Type B pancreatic cell (in vitro differentiated cells): ENCODE measurements around the gene OPA1. TPM values are rescaled to one million over a fixed set of nuclear protein-coding genes. Genes with fewer than 3 reads are reported as not detected.
A peak's percentile ranks its signal among the peaks of the same experiment; 100 is the strongest.

Experiments
- DNase-seq: peaks from one replicate; pipeline ENCODE4 v3.0.0; 2021; ENCODE audit warnings: mixed read lengths; ENCODE audit not compliant: unreplicated experiment; ENCODE audit errors: extremely low spot score
- H3K27ac Mint-ChIP-seq: 2 replicates; pipeline ENCODE4 v1.8.0; 2021; ENCODE audit warnings: mild to moderate bottlenecking, mixed read lengths
- H3K27me3 Mint-ChIP-seq: 2 replicates; pipeline ENCODE4 v1.8.0; 2021; ENCODE audit warnings: mixed read lengths
- H3K36me3 Mint-ChIP-seq: 2 replicates; pipeline ENCODE4 v1.8.0; 2021; ENCODE audit warnings: mixed read lengths
- H3K4me1 Mint-ChIP-seq: one replicate; pipeline ENCODE4 v1.8.0; 2021; ENCODE audit warnings: mixed read lengths; ENCODE audit not compliant: unreplicated experiment
- H3K4me3 Mint-ChIP-seq: 2 replicates; pipeline ENCODE4 v1.8.0; 2021; ENCODE audit warnings: mild to moderate bottlenecking, mixed read lengths
- H3K9me3 Mint-ChIP-seq: 2 replicates; pipeline ENCODE4 v1.8.0; 2021; ENCODE audit warnings: mixed read lengths
- total RNA-seq: library from RNA; stranded (reverse); gene quantifications from 2 replicates; pipeline ENCODE4 v1.2.1, GENCODE V29; 2021; ENCODE audit warnings: low replicate concordance
- TF ChIP-seq, protein P1 (sequence below): fragments of 200-600 bp; sonication (generic); conservative IDR thresholded peaks from 2 replicates; pipeline ENCODE4 v1.5.0; 2021; ENCODE audit warnings: antibody characterized with exemption, mild to moderate bottlenecking

The OPA1 gene
- total RNA-seq, 1 donor from 2014 or later = 57.7 TPM

DNA sequence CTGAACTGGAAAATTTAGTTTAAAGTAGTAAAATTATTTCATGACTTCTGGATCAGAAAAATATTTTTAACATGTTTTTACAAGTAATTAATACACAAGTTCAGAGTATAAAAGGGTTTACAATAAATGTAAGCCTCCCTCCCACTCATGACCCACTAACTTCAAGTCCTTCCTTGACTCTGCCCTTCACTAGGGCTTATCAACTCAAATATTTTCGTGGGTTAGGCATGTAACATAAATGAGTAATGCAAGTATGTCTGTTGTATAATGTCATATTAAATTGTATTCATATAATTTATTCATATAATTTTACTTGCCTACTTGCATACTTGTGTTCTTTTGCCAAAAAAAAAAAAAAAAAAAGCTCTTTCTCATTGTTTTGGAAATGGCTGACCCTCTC is 3.4 kb upstream of the OPA1 start:
- Mint-ChIP-seq H3K27me3 (no peaks in the 10 kb centered on the region), H3K9me3 (no peaks in the 10 kb centered on the region), H3K27ac (peak overlapping the region; percentile 30), H3K4me3 (no peak overlapping the region), H3K36me3 (no peaks in the 10 kb centered on the region), H3K4me1 (peaks cover 13% of the 10 kb centered on the region)
- TF ChIP-seq, protein P1, sequence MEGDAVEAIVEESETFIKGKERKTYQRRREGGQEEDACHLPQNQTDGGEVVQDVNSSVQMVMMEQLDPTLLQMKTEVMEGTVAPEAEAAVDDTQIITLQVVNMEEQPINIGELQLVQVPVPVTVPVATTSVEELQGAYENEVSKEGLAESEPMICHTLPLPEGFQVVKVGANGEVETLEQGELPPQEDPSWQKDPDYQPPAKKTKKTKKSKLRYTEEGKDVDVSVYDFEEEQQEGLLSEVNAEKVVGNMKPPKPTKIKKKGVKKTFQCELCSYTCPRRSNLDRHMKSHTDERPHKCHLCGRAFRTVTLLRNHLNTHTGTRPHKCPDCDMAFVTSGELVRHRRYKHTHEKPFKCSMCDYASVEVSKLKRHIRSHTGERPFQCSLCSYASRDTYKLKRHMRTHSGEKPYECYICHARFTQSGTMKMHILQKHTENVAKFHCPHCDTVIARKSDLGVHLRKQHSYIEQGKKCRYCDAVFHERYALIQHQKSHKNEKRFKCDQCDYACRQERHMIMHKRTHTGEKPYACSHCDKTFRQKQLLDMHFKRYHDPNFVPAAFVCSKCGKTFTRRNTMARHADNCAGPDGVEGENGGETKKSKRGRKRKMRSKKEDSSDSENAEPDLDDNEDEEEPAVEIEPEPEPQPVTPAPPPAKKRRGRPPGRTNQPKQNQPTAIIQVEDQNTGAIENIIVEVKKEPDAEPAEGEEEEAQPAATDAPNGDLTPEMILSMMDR = no peak
- DNase-seq = no peak

DNA sequence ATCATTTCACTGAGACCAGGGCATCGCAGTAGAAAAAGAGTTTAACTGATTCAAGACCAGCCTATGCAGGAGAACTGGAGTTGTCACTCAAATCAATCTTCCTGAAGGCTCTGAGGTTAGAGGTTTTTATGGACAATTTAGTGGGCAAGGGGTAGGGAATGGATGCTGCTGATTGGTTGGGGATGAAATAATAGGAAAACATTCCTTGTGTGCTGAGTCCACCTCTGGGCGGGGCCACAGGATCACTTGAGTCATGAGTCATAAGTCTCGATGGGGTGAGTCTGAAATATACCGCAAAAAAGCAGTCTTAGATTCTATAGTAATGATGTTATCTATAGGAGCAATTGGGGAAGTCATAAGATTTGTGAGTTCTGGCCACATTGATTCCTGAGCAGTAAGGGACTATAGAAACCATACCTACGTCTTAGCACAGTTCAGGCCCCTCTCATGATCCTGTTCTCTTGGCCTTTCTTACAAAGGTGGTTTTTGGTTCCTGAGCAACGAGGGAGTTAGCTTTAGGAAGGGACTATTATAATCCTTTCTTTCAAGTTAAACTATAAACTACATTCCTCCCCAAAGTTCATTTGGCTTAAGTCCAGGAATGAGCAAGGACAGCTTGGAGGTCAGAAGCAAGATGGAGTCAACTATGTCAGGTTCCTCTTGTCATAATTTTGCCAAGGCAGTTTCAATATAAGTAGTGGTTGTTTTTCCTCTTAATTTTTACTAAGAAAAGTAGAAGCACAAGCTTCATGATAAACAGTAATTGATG is 2.7 kb upstream of the OPA1 start:
- Mint-ChIP-seq H3K36me3 (no peaks in the 10 kb centered on the region), H3K9me3 (no peaks in the 10 kb centered on the region), H3K27me3 (no peaks in the 10 kb centered on the region), H3K27ac (peak overlapping the region; percentile 30), H3K4me3 (no peak overlapping the region), H3K4me1 (peaks cover 19% of the 10 kb centered on the region)
- DNase-seq = no peak
- TF ChIP-seq, protein P1 = no peak

GRCh38 chr3:193593668-193594030 is 641 bp downstream of the OPA1 start:
- Mint-ChIP-seq H3K4me1 (peaks cover 31% of the 10 kb centered on the region), H3K9me3 (no peaks in the 10 kb centered on the region), H3K36me3 (peaks cover 17% of the 10 kb centered on the region), H3K4me3 (peak overlapping the region; percentile 98), H3K27ac (peak overlapping the region; percentile 97), H3K27me3 (no peaks in the 10 kb centered on the region)
- TF ChIP-seq, protein P1 = no peak
- no peak for DNase-seq

DNA sequence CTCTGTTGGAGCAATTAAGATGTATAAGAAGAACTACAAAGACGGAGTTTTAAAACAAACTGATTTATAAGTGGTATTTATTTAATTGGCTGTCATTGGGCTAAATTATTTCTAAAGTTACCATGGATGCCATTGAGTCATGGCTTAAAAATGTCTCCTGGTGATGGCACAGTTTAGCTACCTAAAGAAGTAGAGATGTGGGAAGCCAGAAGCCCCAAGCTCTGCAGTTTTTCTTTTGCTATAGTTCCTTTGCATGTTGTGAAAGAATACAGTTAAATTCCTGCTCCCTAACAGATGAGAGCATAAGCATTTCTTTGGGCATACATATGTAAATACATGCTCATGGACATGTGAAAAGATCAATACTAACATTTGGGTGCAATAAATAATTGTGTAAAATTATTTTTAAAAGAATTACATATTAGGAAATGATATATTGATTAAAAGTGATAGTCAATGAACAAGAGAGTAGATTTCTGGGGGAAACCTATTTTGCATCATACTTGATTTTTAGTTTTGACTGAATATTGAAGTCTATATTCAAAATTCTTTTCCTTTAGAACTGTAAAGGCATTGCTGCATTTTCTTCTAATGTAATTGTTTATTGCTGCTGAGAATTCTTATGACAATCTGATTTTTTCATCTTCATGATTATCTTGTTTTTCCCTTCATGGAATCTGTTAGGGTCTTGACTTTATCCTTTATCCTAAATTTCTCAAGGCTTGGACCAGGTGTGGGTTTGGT is 2.1 kb downstream of the OPA1 start:
- Mint-ChIP-seq H3K4me1 (peaks cover 31% of the 10 kb centered on the region), H3K27ac (peak overlapping the region; percentile 97), H3K36me3 (peaks cover 17% of the 10 kb centered on the region), H3K9me3 (no peaks in the 10 kb centered on the region), H3K4me3 (peak overlapping the region; percentile 98), H3K27me3 (no peaks in the 10 kb centered on the region)
- no peak for DNase-seq
- TF ChIP-seq, protein P1 = no peak

DNA sequence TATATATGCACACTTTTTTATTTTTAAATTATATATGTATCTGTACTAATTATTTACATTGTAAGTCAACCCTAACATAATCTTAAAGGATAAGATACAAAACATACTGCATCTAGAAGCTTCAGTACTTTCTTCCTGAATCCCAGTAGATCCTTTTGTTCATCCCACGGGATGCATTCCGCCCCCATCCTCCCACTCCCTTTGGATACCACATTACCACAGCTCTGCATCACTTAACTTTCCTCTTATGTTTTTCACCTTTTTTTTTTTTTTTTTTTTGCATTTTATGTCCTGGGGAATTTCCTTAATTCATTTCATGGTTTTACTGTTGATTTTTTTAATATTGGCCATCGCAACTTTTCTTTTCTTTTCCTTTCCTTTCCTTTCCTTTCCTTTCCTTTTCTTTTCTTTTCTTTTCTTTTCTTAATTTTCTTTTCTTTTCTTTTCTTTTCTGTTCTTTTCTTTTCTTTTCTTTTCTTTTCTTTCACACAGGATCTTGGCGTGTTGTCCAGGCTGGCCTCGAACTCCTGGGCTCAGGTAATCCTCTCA is 3.0 kb downstream of the OPA1 start:
- Mint-ChIP-seq H3K4me3 (peak overlapping the region; percentile 80), H3K27ac (peak overlapping the region; percentile 57), H3K36me3 (peaks cover 18% of the 10 kb centered on the region), H3K4me1 (peaks cover 31% of the 10 kb centered on the region), H3K27me3 (no peaks in the 10 kb centered on the region), H3K9me3 (no peaks in the 10 kb centered on the region)
- TF ChIP-seq, protein P1 = no peak
- no peak for DNase-seq
